Measurements from ENCODE around the gene USH2A. TPM values are rescaled to one million over a fixed set of nuclear protein-coding genes. Genes with fewer than 3 reads are reported as not detected.

Gene USH2A
- polyA plus RNA-seq, 3 donors: not detected

DNA sequence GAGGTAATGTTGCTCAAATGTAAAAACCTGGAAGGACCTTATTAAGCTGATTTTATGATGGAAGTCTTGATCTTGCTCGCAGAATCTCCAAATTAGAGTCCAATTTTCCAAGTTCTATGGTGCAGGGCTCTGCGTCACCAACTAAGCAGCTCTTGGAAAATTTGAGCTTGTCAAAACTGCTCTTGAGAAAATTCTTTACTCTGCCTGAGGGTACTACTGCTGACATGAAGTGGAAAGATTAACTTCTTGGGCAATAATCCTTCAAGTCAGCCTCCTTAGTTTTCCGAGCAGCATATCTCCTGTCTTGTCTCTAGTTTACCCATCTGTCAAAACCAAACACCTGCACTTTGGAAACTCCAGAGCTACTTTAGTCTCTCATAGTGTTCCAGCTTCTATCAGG lies 562.4 kb downstream of the USH2A start:
- Histone ChIP-seq H3K4me2 (replicated peaks; ENCODE audit: extremely low read depth, low read length, poor library complexity, severe bottlenecking) (no peak overlapping the region), H3K4me1 (ENCODE audit: control insufficient read depth in 1 of 2, insufficient read depth in 2 of 2, low read length in 2 of 2) (no peaks in the 10 kb centered on the region), H4K20me1 (ENCODE audit: insufficient read depth, low read length) (no peaks in the 10 kb centered on the region), H3K27me3 (ENCODE audit: control insufficient read depth in 2 of 2, insufficient read depth in 2 of 2, low read length in 2 of 2) (no peaks in the 10 kb centered on the region), H3K79me2 (ENCODE audit: insufficient read depth, low read length) (no peaks in the 10 kb centered on the region), H3K4me3 (replicated peaks in 1 of 3; ENCODE audit: low read depth in 2 of 3, low read length in 3 of 3) (no peak overlapping the region), H3K9me3 (replicated peaks in 1 of 2; ENCODE audit: control insufficient read depth in 1 of 2, insufficient read depth in 1 of 2, low read length in 2 of 2) (peaks cover 0 to 4% of the 10 kb centered on the region in 2 donors), H2AFZ (ENCODE audit: insufficient read depth, low read depth, low read length, poor library complexity, severe bottlenecking) (no peak overlapping the region), H3K9ac (ENCODE audit: insufficient read depth, low read length, poor library complexity, severe bottlenecking) (no peak overlapping the region), H3K36me3 (replicated peaks in 1 of 2; ENCODE audit: control insufficient read depth in 1 of 2, insufficient read depth in 2 of 2, low read length in 2 of 2) (no peaks in the 10 kb centered on the region), H3K27ac (ENCODE audit: low read depth in 1 of 2, low read length in 2 of 2) (no peak overlapping the region)
- no peaks in the 10 kb centered on the region for H3K27me3 Mint-ChIP-seq (ENCODE audit: low read depth in 3 of 3)
- no peak overlapping the region for H3K27ac Mint-ChIP-seq
- intact Hi-C loops (cut with micrococcal nuclease): no loop called here
- H3K36me3 Mint-ChIP-seq: no peaks in the 10 kb centered on the region
- DNase-seq: no peak
- WGBS (ENCODE audit: insufficient coverage): 100% methylated on average over 2 of the region's 3 CpGs
- H3K4me3 Mint-ChIP-seq: no peak overlapping the region
- H3K4me1 Mint-ChIP-seq: no peaks in the 10 kb centered on the region
- peaks cover 2 to 15% (median 4%) of the 10 kb centered on the region in 7 donors for H3K9me3 Mint-ChIP-seq
- TF ChIP-seq, protein P1, sequence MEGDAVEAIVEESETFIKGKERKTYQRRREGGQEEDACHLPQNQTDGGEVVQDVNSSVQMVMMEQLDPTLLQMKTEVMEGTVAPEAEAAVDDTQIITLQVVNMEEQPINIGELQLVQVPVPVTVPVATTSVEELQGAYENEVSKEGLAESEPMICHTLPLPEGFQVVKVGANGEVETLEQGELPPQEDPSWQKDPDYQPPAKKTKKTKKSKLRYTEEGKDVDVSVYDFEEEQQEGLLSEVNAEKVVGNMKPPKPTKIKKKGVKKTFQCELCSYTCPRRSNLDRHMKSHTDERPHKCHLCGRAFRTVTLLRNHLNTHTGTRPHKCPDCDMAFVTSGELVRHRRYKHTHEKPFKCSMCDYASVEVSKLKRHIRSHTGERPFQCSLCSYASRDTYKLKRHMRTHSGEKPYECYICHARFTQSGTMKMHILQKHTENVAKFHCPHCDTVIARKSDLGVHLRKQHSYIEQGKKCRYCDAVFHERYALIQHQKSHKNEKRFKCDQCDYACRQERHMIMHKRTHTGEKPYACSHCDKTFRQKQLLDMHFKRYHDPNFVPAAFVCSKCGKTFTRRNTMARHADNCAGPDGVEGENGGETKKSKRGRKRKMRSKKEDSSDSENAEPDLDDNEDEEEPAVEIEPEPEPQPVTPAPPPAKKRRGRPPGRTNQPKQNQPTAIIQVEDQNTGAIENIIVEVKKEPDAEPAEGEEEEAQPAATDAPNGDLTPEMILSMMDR (IDR thresholded peaks at IDR 0.05): no peak

DNA sequence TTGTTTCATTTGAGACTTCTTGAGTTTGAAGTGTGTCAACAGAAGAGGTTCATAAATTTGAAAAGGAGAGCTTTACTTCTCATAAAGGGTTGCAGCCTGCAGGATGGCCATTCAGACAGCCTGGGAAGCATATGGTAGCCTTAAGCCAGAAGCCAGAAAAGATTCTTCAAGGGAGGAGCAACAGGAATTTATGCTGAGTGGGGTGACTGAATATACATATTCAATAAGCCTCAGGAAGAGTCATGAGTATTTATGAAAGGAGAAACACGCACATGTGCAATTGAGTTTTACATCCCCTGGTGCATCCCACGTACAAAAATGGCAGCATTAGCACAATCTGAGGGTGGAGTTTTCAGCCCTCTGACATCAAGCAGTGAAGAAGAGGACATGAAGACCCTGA lies 565.9 kb downstream of the USH2A start:
- Mint-ChIP-seq H3K27me3 (ENCODE audit: low read depth in 3 of 3) (no peaks in the 10 kb centered on the region), H3K36me3 (no peaks in the 10 kb centered on the region), H3K9me3 (peaks cover 6 to 21% (median 12%) of the 10 kb centered on the region in 7 donors), H3K4me1 (no peaks in the 10 kb centered on the region), H3K27ac (no peak overlapping the region), H3K4me3 (no peak overlapping the region)
- no CpG with 5 or more reads among the region's 2 CpGs for WGBS (ENCODE audit: insufficient coverage)
- Histone ChIP-seq H3K27me3 (ENCODE audit: control insufficient read depth in 2 of 2, insufficient read depth in 2 of 2, low read length in 2 of 2) (no peaks in the 10 kb centered on the region), H3K27ac (ENCODE audit: low read depth in 1 of 2, low read length in 2 of 2) (no peak overlapping the region), H4K20me1 (ENCODE audit: insufficient read depth, low read length) (no peaks in the 10 kb centered on the region), H3K4me1 (ENCODE audit: control insufficient read depth in 1 of 2, insufficient read depth in 2 of 2, low read length in 2 of 2) (no peaks in the 10 kb centered on the region), H3K9me3 (replicated peaks in 1 of 2; ENCODE audit: control insufficient read depth in 1 of 2, insufficient read depth in 1 of 2, low read length in 2 of 2) (peaks cover 10 to 12% of the 10 kb centered on the region in 2 donors), H3K4me3 (replicated peaks in 1 of 3; ENCODE audit: low read depth in 2 of 3, low read length in 3 of 3) (no peak overlapping the region), H3K4me2 (replicated peaks; ENCODE audit: extremely low read depth, low read length, poor library complexity, severe bottlenecking) (no peak overlapping the region), H2AFZ (ENCODE audit: insufficient read depth, low read depth, low read length, poor library complexity, severe bottlenecking) (no peak overlapping the region), H3K36me3 (replicated peaks in 1 of 2; ENCODE audit: control insufficient read depth in 1 of 2, insufficient read depth in 2 of 2, low read length in 2 of 2) (no peaks in the 10 kb centered on the region), H3K79me2 (ENCODE audit: insufficient read depth, low read length) (no peaks in the 10 kb centered on the region), H3K9ac (ENCODE audit: insufficient read depth, low read length, poor library complexity, severe bottlenecking) (no peak overlapping the region)
- no peak for DNase-seq
- intact Hi-C loops (cut with micrococcal nuclease): no loop called here
- TF ChIP-seq, protein P1 (IDR thresholded peaks at IDR 0.05): no peak
